Renal pelvis (tissue), 4 donors: Measurements from ENCODE around the gene BTBD6. TPM values are rescaled to one million over a fixed set of nuclear protein-coding genes. Genes with fewer than 3 reads are reported as not detected.
A peak's percentile ranks its signal among the peaks of the same experiment; 100 is the strongest.
"Not testable (repeated sequence)": the region's sequence is repeated elsewhere in the genome, so short reads cannot be mapped to it uniquely, and the experiment has no call there.

Experiments
- DNase-seq: peaks from one replicate; pipeline ENCODE4 v3.0.0-alpha.2; 2013
- polyA plus RNA-seq, 3 donors: library from polyadenylated mRNA; unstranded; fragments of 120-200 nt; gene quantifications; one replicate each; pipeline ENCODE4 v1.2.1, GENCODE V29; 2013; ENCODE audit not compliant: insufficient read length in 3 of 3

Gene BTBD6
- polyA plus RNA-seq, 3 donors, result 32.6 to 43.4 (median 42.7) TPM

DNA sequence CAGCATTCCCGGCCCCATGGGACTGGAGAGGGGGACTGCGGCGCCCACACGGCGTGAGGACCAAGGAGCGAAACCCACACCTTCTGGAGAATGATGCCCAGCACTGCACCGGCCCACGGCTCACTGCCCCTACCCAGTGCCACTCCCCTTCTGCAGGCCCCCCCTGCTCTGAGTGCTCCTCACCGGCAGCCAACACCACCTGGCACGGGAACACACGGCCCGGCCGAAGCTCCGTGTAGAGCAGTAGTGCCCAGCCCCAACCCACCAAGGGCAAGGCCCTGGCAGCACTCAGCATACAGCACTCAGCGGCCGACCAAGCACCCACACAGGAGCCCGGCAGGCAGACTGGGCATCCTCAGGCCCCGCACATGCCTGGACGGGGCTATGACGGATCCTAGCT, 13.4 kb downstream of the BTBD6 start:
- no peak for DNase-seq

DNA sequence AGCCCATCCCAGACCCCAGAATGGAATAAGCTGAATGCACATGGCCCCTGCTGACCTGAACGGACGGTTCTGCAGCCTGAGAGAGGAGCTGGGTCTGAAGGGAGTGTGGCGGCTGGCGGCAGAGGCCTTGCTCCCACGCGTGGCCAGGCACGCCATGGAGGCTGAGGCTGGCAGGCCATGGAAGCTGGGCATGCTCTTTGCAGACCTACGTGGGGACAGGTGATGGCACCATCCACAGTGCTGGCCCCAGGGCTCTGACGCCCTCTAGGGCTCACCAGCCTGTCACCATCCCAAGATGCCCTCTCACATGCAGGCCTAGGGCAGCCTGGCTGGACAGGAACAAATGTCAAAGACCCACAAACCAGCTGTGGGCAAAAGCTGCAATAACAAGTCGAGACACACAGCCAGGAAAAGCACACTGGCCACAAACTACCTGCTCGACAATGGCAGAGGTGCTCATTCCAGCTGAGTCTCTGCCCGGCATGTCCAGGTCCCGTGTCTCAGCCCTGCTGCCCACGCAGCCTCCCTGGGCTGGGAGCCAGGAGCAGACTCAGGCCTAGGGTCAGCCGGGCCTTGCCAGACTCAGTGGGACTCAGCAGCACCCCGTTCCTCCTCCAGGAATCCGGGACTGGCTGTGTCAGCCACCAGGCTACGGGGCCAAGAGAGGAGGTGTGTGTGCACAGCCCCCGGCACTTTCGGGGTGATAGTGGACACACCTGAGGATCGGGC, 19.7 kb downstream of the BTBD6 start:
- no peak for DNase-seq

DNA sequence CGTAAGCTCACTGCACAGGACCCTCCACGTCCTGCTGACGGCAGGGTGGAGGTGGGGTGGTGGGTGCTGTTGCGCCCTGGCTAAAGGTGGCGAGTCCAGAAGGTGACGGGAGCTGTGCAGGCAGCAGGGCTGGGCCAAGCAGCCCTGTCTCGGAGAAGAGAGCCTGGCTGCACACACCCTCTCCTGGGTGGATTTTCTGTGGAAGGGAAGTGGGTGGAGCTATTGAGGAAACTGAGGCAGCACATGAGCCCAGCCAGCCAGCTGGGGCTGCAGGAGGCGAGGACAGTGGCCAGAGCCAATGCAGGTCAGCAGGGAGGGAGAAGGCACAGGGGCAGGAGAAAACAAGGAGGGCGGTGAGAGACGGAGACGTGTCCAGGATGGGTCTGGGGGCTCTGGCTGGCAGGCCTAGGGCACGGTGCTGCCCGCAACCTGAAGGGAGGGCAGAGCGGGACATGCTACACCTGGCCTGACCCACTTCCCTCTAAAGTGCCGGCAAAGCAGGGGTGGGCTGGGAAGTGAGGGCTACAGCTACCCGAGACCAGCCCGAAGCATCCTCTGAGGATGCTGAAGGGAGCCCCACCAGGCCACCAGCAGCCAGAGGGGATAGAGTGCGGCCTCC, 20.5 kb downstream of the BTBD6 start:
- DNase-seq, result no peak

DNA sequence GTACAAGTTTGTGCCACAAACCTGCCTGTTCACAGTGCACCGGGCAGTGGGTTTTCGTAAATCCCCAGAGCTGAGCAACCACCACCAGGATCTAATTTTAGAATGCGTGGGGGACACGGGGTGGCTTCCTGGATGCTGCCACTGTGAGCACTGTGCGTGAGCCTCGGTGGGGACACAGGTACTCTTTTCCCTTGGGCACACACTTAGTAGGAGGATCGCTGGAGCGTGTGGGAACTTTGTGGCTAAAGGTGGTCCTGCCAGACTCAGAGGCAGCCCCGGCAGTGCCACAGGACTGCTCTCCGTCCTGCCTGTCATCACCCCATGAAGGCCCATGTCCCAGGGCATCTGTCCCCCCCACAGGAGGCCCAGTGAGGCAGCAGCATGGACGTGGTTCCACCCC, 21.1 kb downstream of the BTBD6 start:
- no peak for DNase-seq

DNA sequence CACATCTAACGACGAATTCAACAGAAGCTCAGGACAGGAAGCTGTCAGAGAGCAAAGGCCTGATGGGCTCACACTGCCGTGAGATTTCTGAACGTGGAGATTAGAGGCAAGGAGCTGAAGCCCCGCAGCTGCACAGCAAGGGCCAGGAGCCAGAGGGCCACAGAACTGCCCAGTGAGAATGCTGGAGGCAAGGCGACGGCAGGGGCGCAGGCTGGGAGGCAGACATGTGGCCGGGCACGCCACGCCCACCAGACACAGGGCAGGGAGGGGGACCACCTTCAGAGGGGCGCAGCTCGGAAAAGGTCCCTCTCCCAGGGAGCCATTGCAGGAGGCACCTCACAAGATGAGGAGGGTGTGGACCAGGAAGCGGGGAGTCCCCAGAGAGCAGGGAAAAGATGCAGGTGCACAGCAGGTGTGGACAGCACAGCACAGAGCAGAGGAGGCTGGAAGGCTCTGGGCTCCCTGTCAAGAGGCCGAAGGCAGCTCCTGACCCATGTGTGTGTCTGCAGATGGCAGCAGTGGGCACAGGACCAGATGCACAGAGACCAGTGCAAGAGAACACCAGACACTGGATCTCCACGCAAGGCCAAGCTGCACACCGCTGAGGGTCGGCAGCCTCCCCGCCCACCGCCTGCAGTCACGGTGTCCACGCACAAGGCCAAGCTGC, 23.0 kb downstream of the BTBD6 start:
- DNase-seq, result no peak

DNA sequence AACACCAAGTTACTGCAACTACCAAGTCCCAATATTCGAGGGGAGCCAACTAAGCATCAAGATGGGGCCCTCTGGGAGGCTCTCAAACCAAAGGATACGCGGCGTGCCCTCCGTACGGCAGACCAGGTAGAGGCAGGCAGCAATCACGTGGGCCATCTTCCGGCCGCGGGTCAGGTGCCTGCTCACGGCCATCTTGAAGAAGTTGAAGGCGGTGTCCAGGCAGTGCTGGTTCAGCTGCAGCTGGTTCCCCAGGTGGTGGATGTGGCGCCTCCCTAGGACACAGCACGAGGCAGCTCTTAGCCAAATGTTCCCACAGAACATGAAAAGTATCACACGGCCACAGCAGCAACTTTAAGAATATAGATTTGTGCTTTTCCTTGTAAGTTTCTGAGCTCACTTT, 24.3 kb downstream of the BTBD6 start:
- no peak for DNase-seq

DNA sequence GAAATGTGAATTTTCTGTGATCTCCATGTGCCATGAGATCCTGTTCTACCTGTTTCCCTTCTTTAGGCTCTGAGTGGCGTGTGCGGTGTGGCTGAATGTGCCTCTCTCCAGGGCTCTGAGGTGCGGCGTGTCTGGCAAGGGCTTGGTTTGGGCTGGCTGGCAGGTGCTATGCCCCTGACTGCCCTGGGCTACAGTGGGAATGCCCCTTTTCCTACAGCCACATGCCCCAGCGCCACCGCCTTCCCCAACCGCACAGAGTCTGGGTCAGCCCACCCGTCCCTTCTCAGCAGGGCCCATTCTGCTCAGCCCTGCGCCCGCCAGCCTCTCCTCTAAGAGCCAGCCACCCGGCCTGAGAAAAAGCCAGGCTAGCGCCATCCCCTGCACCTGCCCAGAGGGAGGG, 24.7 kb downstream of the BTBD6 start:
- no peak for DNase-seq

DNA sequence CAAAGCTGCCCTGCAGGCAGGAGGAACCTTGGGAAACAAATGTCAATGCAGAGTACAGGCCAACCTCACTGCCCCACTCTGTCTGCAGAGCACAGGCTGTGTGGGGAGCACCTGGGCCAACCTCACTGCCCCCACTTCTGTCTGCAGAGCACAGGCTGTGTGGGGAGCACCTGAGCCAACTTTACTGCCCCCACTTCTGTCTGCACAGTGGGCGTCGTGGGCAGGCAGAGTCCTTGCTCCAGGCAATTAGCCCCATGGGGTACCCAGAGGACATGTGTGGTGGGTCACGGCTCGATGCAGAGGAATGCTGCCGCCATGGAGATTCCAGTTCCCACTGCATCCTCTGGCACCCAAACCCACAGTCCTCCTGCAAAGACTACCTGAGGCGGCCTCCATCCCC, 26.3 kb downstream of the BTBD6 start:
- DNase-seq, result no peak

DNA sequence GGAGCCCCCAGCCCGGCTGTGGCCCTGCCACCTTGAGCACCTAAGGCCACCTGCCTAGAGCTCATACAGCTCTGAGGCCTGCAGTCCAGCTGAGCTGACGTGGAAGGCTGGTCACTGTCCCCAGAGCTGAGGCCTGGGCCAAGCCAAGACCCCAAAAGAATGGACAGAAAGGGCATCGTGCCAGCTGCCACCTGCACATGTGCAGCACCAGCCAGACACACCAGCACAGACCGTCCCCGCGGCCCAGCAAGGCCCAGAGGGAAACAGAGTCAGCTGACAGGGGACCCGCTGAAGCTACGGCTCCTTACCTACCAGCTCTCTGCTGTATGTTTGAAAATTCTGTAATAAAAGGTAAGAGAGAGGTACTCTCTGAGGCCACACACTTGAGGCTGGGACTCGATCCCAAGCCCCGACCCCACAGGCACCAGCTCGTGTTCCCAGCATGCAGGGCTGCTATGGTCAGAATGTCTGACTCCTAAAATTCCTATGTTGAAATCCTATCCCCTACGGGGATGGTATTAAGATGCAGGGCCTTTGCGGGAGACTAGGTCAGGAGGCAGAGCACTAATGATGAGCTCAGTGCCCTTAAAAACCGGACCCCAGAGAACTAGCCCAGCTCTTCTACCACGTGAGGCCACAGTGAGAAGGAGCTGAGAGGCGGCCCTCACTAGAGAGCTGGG, 27.1 kb downstream of the BTBD6 start:
- DNase-seq, result no peak

DNA sequence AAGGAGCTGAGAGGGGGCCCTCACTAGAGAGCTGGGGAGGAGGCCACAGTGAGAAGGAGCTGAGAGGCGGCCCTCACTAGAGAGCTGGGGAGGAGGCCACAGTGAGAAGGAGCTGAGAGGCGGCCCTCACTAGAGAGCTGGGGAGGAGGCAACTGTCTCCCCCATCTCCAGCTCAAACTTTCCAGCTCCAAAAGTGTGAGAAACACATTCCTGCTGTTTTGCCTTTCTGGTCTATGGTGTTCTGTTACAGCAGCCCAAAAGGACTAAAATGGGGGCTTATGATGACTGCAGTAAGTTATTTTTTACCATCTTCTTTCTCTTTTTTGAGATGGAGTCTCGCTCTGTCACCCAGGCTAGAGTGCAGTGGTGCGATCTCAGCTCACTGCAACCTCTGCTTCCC, 29.1 kb downstream of the BTBD6 start:
- DNase-seq, result not testable (repeated sequence)

DNA sequence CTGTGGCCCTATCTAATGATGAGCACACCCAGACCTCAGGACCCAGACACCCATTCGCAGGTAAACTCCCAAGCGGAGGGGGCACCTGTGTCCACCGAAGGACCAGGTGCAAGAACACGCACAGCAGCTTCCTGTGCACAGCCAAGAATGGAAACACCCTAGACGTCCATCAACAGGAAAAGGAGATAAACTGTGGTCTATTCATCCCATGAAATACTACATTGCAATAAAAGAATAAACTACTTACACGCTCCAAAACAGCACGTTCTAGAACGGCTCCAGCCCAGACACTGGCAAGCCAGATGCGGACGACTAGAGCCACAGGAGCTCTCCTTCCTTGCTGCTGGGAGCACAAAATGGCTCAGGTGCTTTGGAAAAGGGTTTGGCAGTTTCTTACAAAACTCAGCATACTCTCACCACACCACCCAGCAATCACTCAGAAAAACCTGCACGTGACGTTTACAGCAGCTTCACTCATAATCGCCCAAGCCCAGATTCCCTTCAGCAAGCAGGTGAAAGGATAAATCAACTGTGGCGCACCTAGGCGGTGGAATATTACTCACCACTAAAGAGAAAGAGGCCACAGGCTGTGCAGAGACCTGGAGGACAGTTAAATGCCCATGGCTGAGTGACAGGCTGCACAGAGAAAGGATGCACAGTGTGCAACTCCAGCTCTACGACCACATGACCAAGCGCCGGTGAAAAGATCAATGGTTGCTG, 31.5 kb downstream of the BTBD6 start:
- no peak for DNase-seq

DNA sequence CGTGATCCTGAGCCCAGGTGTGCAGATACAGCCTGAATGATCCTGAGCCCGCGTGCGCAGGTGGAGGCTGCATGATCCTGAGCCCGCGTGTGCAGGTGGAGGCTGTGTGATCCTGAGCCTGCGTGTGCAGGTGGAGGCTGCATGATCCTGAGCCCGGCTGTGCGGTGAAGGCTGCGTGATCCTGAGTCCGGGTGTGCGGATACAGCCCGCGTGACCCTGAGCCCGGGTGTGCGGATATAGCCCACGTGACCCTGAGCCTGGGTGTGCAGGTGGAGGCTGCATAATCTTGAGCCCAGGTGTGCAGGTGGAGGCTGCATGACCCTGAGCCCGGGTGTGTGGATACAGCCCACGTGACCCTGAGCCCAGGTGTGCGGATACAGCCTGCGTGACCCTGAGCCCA, 32.2 kb downstream of the BTBD6 start:
- no peak for DNase-seq

DNA sequence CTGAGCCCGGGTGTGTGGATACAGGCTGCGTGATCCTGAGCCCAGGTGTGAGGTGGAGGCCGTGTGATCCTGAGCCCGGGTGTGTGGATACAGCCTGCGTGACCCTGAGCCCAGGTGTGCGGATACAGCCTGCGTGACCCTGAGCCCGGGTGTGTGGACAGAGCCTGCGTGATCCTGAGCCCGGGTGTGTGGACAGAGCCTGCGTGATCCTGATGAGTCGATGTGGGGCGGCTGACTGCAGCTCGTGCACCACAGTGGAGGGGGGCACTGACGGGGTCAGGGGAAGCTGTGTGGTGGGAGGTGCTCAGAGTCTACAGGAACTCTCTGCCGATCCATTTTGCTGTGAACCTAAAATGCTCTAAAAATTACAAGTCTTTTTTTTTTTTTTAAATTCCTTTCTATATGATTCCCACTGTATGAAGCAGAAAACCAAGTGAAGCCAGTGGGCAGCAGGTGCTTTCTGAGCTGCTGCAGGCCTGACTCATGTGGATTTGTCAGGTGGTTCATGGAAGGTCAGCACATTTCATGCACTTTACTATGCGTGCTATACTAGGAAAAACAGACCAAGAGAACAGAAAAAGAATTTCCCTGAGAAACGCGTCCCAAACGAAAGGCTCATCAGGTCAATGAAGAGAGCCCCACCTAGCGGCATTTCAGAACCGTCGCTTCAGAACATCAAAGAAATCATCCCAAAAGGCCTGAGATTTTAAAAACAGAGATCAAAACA, 33.2 kb downstream of the BTBD6 start:
- peak; percentile 64 for DNase-seq

DNA sequence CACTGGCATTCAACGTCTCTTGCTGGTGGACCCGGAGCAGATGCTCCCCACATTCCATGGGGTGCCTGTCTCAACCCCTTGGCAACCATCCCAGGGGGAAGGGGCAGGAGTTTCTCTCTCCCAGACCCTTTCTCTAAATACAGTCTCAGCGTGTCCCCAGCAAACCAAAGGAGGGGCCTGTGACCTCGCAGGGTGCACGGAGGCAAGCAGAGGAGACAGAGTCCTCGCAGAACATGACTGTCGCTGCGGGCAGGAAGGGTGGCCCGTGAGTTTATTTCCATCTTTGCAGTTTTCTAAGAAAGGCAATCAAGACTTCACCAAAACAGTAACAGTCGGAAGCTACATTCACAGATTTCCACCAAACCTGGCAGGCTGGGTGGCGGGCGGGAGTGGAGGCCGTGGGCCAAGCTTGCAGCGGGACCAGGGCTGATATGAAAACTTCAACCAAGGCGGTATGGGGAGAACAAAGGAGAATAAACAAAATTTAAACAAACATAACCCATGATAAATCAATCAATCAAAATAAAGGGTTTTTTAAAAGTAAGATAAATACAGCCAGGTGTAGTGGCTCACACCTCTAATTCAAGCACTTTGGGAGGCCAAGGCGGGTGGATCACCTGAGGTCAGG, 33.9 kb downstream of the BTBD6 start:
- DNase-seq, result no peak

DNA sequence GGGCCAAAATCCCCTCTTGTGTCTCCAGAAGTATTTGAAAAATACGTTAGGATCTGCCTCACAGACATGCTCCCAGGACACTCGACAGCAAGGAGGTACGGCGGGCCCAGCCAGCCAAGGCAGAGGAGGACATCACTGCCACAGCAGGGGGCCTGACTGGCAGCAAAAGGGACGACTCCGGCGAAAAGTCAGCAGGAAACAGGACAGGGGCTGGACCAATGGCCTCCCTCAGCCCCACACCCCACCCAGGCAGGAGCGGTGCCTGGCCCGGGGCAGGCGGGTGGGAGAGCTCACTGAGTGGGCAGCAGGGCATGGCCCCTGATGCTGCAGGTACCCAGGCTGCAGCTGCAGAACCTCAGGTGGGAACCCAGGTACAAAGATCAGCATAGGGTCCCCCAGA, 34.7 kb downstream of the BTBD6 start:
- DNase-seq, result no peak

DNA sequence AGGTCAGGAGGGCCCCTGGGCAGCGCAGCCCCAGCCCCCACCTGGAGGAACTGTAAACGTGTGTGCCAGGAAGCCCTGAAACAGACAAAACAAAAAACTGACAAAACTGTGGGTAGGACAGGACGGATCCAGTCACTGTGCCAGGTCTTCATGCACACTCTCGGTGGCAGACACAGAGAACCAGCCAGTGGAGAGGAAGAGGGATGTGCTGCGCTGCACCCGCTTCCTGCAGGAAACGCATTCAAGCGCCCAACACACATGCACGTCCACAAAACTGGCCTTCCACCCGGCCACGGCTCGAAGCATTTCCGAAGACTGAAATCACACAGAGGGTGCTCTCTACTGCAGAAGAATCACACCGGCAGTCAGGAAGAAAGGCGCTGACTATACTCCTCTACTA, 35.6 kb downstream of the BTBD6 start:
- DNase-seq, result no peak

DNA sequence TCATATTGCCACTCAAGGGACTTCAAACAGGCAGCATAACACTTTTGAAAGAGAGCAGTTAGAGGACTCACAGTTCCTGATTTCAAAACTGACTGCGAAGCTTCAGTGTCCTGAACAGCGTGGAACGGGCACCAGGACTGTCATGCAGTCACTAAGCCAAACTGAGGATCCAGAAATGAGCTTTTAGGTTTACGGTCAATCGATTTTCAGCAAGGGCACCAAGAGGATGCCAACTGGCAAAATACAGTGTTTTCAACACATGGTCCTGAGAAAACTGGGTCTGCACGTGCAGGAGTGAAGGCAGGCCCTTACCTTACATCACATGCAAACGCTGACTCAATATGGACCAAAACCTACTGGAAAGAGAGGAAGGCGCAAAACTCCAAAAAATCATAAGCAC, 36.8 kb downstream of the BTBD6 start:
- DNase-seq, result no peak

DNA sequence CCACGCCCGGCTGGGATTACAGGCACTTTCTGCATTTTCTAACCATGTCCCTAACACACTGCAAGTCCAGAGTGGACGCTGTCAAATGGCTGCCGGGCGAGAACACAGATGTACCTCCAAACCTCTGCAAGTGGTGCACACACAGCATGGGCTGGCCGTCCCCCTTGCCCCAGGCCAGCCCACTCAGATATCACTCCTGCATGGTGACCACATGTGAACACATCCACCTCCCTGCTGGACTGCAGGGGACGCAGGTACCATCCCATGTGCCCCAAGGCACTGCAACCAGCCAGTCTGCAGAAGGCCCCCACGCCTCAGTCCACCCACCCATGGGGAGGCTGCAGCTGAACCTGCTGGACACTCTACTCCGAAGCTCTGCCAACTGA, 38.4 kb downstream of the BTBD6 start:
- no peak for DNase-seq

DNA sequence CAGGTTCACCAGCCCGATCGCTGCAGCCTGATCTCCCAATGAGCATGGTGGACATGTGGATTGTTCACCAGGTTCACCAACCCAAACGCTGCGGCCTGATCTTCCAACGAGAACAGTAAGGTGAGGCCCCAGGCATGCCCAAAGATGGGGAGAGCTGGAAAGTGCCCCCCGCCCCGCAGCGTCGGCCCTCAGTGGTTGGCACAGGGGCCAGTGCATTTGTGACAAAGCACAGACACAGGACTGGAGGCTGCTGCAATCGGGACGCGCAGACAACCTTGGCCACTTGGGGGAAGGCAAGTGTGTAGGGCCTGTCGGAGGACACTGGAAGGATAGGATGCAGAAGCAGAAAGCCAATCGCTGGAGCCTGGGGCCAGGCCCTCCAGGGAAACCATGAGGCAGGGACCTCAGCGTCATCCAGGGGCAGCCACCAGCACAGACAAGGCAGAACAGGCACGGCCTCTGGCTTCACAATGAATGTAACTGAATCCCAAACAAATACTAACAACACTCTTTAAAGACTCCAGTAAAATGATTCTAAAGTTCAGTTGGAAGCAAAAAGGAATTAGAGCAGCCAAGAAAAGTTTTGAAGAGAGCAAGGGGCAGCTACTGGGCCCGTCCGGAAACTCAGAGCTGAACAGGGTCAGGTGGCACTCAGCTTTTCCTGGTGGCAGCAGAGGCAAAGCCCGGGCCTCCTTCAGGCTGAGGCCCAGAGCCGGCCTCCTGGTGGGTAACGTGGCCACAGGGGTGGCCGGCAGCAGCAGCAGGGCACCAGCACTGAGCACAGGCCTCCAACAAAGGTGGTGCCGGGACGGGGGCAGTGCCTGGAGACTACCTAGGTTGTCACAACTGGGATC, 39.1 kb downstream of the BTBD6 start:
- no peak for DNase-seq

DNA sequence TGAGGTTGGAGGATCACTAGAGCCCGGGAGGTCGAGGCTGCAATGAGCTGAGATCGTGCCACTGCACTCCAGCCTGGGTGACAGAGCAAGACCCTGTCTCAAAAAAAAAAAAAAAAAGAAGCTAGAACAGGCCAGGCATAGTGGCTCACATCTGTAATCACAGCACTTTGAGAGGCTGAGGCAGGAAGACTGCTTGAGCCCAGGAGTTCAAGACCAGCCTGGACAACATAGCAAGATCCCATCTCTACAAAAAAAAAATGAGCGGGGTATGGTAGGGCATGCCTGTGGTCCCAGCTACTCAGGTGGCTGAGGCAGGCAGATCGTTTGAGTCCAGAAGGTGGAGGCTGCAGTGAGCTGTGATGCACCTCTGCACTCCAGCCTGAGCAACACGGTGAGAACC, 40.6 kb downstream of the BTBD6 start:
- not testable (repeated sequence) for DNase-seq
